HepG2 (cell line): ENCODE results near the gene RILPL1. TPM values are rescaled to one million over a fixed set of nuclear protein-coding genes. Genes with fewer than 3 reads are reported as not detected.
A peak's percentile ranks its signal among the peaks of the same experiment; 100 is the strongest.

Source experiments
- GLMP ChIP-seq: sonication (generic); formaldehyde crosslinking; IDR thresholded peaks from 2 replicates; pipeline ENCODE4 v1.9.0; 2021; ENCODE audit warnings: missing genetic modification reagents, mild to moderate bottlenecking, borderline replicate concordance
- JUND ChIP-seq: sonication (generic); formaldehyde crosslinking; IDR thresholded peaks from 2 replicates; pipeline ENCODE4 v1.8.0; 2022; ENCODE audit warnings: mild to moderate bottlenecking, missing genetic modification reagents
- KDM6A ChIP-seq: IDR thresholded peaks from 2 replicates; pipeline ENCODE4 v1.6.1; 2016; ENCODE audit warnings: low read depth
- NCOA1 ChIP-seq: sonication (generic); formaldehyde crosslinking; IDR thresholded peaks from 2 replicates; pipeline ENCODE4 v1.9.0; 2021; ENCODE audit warnings: missing genetic modification reagents
- PBX3 ChIP-seq: sonication (generic); formaldehyde crosslinking; IDR thresholded peaks from 2 replicates; pipeline ENCODE4 v1.8.1; 2023; ENCODE audit warnings: missing genetic modification reagents, inconsistent platforms, borderline replicate concordance
- POGZ ChIP-seq: sonication (generic); formaldehyde crosslinking; IDR thresholded peaks from 2 replicates; pipeline ENCODE4 v1.4.0; 2020; ENCODE audit warnings: mild to moderate bottlenecking, missing genetic modification reagents
- POLR2AphosphoS2 ChIP-seq: IDR thresholded peaks from 2 replicates; pipeline ENCODE4 v1.6.1; 2011; ENCODE audit warnings: low read depth, low read length, improper control_type of control experiment
- PRDM4 ChIP-seq: sonication (generic); formaldehyde crosslinking; IDR thresholded peaks from 2 replicates; pipeline ENCODE4 v1.9.0; 2021; ENCODE audit warnings: missing genetic modification reagents, borderline replicate concordance
- PREB ChIP-seq: sonication (generic); formaldehyde crosslinking; IDR thresholded peaks from 2 replicates; pipeline ENCODE4 v1.4.0; 2020; ENCODE audit warnings: missing genetic modification reagents
- RNF219 ChIP-seq: sonication (generic); formaldehyde crosslinking; IDR thresholded peaks from 2 replicates; pipeline ENCODE4 v1.5.0; 2020; ENCODE audit warnings: mild to moderate bottlenecking, missing genetic modification reagents
- SP5 ChIP-seq: IDR thresholded peaks from 2 replicates; pipeline ENCODE4 v1.6.1; 2016; ENCODE audit warnings: low read depth, borderline replicate concordance
- TMF1 ChIP-seq: sonication (generic); formaldehyde crosslinking; IDR thresholded peaks from 2 replicates; pipeline ENCODE4 v1.8.1; 2022; ENCODE audit warnings: low read depth, missing genetic modification reagents
- ZKSCAN5 ChIP-seq: sonication (generic); formaldehyde crosslinking; IDR thresholded peaks from 2 replicates; pipeline ENCODE4 v1.5.1; 2020; ENCODE audit warnings: mild to moderate bottlenecking, missing genetic modification reagents
- ZNF501 ChIP-seq: sonication (generic); formaldehyde crosslinking; IDR thresholded peaks from 2 replicates; pipeline ENCODE4 v1.5.1; 2020; ENCODE audit warnings: mild to moderate bottlenecking, moderate library complexity, missing genetic modification reagents
- ZNF772 ChIP-seq: sonication (generic); formaldehyde crosslinking; IDR thresholded peaks from 2 replicates; pipeline ENCODE4 v1.5.0; 2020; ENCODE audit warnings: mild to moderate bottlenecking, missing genetic modification reagents
- ZNF850 ChIP-seq: sonication (generic); formaldehyde crosslinking; conservative IDR thresholded peaks from 2 replicates; pipeline ENCODE4 v1.9.0; 2021; ENCODE audit warnings: mild to moderate bottlenecking, missing genetic modification reagents
- polyA plus RNA-seq, 8 experiments: library from polyadenylated mRNA; depleted of rRNA in 3 of 8; stranded (reverse) in 7 of 8; unstranded in 1 of 8; fragments of >200 nt; fragmentation: Illumina TruSeq in 4 of 8; extraction: Trizol in 4 of 8; gene quantifications; 2 replicates each; pipeline versions ENCODE4 v1.2.1 to v1.2.3, GENCODE V29; 2011 to 2016; ENCODE audit warnings: low read depth in 4 of 8, missing spikeins in 1 of 8, mixed read lengths in 1 of 8; ENCODE audit not compliant: insufficient read depth in 1 of 8
- total RNA-seq, 5 experiments: library from RNA; depleted of rRNA; stranded (reverse); fragments of >200 nt; fragmentation: Illumina TruSeq; extraction: Trizol; gene quantifications; 2 replicates each; pipeline ENCODE4 v1.2.3, GENCODE V29; 2016; ENCODE audit warnings: low read depth in 1 of 5

Gene RILPL1
- total and polyA plus RNA-seq, 2 of the 13 experiments (the other 11 are each of a cell fraction or from before 2014, with no cell fraction given) = 5.8 to 28.4 TPM

- TF ChIP-seq PRDM4 (no peak), SP5 (CRISPR knock-in tag) (no peak), ZNF501 (CRISPR knock-in tag) (peak; percentile 85), TMF1 (CRISPR knock-in tag) (0 out of 2 replicates have a peak, but pooled peaks have one; percentile 63), ZKSCAN5 (no peak), PBX3 (CRISPR knock-in tag) (no peak), ZNF850 (0 out of 2 replicates have a peak, but pooled peaks have one; percentile 51), ZNF772 (CRISPR knock-in tag) (peak; percentile 76), KDM6A (CRISPR knock-in tag) (no peak), PREB (no peak), POGZ (CRISPR knock-in tag) (peak; percentile 77; the same call in 1 of the 2 replicates), RNF219 (no peak), JUND (no peak), GLMP (no peak), NCOA1 (CRISPR knock-in tag) (peak; percentile 79; the same call in 1 of the 2 replicates), POLR2AphosphoS2 (no peak)
These were observed 75.3 kb downstream of the RILPL1 start, which contains the start of gene SNRNP35 (continued) for GRCh38 chr12:123457980-123458779.
